Measurements from ENCODE around the gene AVEN.
A peak's percentile ranks its signal among the peaks of the same experiment; 100 is the strongest.
"Not testable (repeated sequence)": the region's sequence is repeated elsewhere in the genome, so short reads cannot be mapped to it uniquely, and the experiment has no call there.

Gene AVEN

GRCh38 chr15:34039790-34040113 is 748 bp upstream of the AVEN start:
- DNase-seq (ENCODE audit: low read depth): no peak

- DNase-seq (ENCODE audit: low read depth): peak; percentile 61
Observed at GRCh38 chr15:34038023-34038870, 757 bp downstream of the AVEN start.

- DNase-seq (ENCODE audit: low read depth): no peak
Observed at GRCh38 chr15:34031987-34032760, 6.8 kb downstream of the AVEN start.

GRCh38 chr15:34027606-34028005 is 11.4 kb downstream of the AVEN start:
- no peak for DNase-seq (ENCODE audit: low read depth)

DNA sequence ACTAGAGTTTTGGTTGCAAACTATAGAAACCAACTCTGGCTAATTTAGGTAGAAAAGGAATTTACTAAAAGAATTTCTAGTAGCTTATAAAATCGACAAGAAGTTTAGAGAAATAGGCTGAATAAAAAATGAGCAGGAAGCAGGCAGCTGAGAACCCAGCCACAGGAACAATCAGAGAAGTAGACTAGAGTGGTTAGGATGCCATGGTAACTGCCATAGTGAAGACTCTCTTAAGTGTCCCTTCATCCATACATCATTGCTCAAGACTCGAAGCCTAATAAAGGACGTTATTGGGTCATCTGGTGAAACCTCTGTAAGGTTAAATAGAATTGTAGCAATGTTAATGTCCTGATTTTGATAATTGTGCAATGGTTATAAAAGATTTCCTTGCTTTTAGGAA is 13.8 kb downstream of the AVEN start:
- no peak for DNase-seq (ENCODE audit: low read depth)

DNA sequence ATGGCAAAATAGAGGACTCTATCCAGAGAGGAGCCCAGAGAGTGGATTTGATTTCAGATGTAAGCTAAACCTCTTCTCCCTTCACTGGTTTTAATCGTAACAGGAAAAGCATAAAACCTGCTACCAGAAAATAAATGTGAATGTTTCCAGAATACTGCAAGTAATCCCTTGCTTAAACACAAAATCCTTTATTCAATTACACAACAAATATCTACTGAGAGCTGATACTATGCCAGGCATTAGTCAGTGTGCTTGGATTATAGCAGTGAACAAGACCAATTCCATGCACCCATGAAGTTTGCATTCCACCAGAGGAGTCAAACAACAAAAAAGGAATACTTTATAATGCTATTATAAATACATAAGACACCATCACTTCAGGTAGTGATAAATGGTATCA is 15.1 kb downstream of the AVEN start:
- DNase-seq (ENCODE audit: low read depth): no peak

- DNase-seq (ENCODE audit: low read depth): no peak
Observed at GRCh38 chr15:34019369-34019990, 19.5 kb downstream of the AVEN start.

DNA sequence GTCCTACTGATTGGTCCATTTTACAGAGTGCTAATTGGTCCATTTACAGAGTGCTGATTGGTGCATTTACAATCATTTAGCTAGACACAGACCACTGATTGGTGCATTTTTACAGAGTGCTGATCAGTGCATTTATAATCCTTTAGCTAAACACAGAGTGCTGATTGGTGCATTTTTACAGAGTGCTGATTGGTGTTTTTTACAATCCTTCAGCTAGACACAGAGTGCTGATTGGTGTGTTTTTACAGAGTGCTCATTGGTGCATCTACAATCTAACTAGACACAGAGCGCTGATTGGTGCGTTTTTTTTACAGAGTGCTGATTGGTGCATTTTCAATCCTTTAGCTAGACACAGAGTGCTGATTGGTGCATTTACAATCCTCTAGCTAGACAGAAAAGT is 20.3 kb downstream of the AVEN start:
- DNase-seq (ENCODE audit: low read depth): not testable (repeated sequence)

DNA sequence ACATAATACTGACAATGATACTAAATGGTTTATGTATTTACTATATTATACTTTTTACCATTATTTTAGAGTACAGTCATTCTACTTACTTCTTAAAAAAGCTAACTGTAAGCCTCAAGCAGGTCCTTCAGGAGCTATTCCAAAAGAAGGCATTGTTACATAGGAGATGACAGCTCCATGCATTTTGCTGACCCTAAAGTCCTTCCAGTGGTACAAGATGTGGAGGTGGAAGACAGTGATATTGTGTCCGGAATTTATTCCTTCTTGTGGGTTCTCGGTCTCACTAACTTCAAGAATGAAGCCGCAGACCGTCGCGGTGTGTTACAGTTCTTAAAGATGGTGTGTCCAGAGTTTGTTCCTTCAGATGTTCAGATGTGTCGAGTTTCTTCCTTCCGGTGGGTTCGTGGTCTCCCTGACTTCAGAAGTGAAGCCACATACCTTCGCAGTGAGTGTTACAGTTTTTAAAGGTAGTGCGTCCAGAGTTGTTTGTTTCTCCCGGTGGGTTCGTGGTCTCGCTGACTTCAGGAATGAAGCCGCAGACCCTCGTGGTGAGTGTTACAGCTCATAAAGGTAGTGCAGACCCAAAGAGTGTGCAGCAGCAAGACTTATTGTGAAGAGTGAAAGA is 20.9 kb downstream of the AVEN start:
- DNase-seq (ENCODE audit: low read depth): peak; percentile 12

DNA sequence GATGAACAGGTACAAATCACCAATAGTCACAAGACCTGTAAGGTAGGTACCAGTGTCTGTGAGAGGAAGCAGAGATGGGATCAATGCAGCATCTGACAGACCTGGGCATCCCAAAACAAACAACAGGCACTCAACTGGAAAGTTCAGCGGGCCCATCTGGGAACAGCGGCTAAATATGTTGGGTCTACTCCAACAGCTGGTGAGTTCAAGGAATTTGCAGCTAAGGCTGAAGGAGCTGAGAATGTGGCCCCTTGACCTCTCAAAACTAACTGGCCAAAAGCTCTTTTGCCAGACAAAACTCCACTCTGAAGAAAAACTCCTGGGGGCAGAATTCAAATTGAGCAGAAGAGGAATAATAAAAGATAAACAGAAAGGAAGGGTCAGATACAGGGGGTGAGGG is 24.4 kb downstream of the AVEN start:
- no peak for DNase-seq (ENCODE audit: low read depth)

- no peak for DNase-seq (ENCODE audit: low read depth)
Observed at GRCh38 chr15:34013746-34014145, 25.3 kb downstream of the AVEN start.

GRCh38 chr15:34012461-34013028 is 26.5 kb downstream of the AVEN start:
- no peak for DNase-seq (ENCODE audit: low read depth)

DNA sequence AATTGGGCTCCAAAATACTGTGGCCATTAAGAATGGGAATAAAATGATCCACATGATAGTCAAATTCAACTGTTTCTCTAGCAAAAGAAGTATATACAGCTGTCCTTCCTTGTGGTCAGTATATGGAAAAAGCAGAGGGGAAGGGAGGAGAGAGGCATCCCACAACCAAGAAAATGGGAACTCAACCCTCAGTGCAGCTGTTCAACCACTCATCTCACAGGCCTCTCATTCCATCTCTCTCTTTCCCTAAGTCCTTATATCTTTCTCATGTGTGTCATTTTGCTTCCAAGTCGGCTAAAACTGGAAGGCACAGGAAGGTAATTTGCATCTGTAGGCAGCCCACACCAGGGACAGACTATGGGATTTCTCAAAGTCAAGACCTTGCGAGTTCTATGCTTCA is 27.5 kb downstream of the AVEN start:
- no peak for DNase-seq (ENCODE audit: low read depth)

DNA sequence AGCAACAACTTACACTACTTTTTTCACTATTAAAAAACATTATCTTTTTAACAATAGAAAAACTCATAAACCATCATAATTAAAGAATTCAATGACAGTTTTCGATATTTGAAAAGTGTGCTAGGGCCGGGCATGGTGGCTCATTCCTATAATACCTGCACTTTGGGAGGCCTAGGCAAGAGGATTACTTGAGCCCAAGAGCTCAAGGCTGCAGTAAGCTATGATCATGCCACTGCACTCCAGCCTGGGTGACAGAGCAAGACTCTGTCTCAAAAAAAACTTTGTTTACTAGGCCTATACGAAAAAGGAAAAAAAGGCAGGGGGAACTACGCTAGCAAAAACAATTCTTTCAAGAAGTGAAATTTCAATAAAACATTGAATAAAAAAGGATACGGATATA is 28.1 kb downstream of the AVEN start:
- no peak for DNase-seq (ENCODE audit: low read depth)

DNA sequence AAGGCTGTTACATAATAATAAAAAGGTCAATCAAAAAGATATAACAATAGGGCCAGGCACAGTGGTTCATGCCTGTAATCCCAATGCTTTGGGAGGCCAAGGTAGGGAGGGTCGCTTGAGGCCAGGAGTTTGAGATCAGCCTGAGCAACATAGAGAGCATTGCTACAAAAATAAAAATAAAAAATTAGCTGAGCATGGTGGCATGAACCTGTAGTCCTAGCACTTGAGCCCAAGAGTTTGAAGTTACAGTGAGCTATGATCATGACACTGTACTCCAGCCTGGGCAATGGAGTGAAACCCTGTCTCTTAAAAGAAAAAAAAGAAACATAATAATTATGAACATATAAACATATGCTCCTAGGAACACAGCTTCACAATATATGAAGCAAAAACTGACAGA is 29.3 kb downstream of the AVEN start:
- no peak for DNase-seq (ENCODE audit: low read depth)

DNA sequence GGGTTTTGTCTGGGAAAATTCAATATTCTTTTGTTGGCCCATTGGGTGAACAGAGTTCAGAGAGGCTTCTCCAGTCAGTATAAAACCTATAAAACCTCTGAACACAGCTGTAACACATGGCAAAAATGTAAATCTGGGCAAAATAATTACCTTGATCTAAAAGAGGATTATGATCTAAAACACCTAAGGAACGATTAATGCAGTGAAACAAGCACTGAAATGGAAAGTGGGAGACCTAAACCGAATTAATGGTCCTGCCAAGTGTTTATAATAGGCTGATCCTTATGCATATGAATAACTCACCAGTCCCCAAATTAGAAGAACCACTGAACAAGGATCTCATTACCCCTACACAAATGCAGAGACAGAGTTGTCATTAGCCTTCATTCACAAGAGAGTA is 32.6 kb downstream of the AVEN start:
- DNase-seq (ENCODE audit: low read depth): no peak

DNA sequence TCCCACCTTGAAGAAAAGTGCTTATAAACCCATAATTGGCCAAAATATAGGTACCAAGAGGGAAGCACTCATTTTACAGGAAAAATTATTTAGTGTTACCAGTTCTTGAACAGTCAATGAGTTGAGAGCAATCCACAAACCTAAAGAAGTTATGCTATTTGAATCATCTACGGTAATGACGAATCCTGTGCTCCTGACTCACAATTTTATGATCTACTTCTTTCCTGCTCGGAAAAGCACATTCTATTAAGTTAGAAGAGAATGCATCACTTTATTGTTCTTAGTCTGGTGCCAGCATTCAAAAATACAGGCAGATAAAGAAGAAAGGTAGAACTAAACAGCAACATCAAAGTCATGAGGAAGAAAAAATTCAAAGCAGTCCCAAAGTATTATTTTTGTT is 37.5 kb downstream of the AVEN start:
- no peak for DNase-seq (ENCODE audit: low read depth)

DNA sequence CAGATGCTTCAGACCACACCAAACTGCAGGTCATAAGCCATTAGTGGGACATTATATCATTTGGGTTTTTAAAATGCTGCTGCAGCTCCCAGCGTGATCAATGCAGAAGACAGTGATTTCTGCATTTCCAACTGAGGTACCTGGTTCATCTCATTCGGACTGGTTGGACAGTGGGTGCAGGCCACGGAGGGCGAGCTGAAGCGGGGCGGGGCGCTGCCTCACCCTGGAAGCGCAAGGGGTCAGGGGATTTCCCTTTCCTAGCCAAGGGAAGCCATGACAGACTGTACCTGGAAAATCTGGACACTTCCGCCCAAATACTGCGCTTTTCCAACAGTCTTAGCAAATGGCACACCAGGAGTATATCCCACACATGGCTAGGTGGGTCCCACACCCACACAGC is 43.3 kb downstream of the AVEN start:
- DNase-seq (ENCODE audit: low read depth): not testable (repeated sequence)

DNA sequence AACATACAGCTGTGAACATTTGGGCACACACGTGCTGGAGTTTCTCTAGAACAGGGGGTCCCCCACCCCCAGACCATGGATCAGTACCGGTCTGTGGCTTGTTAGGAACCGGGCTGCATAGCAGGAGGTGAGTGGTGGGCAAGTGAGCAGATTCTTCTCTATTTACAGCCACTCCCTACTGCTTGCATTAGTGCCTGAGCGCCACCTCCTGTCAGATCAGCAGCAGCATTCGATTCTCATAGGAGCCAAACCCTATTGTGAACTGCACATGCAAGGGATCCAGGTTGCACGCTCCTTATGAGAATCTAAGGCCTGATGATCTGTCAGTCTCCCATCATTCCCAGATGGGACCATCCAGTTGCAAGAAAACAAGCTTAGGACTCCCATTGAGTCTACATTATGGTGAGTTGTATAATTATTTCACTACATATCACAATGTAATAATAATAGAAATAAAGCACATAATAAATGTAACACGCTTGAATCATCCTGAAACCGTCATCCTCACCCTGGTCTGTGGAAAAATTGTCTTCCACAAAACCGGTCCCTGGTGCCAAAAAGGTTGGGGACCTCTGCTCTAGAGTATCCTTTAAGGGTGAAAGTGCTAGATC is 44.9 kb downstream of the AVEN start:
- no peak for DNase-seq (ENCODE audit: low read depth)

- no peak for DNase-seq (ENCODE audit: low read depth)
Observed at GRCh38 chr15:33988384-33988783, 50.6 kb downstream of the AVEN start.

DNA sequence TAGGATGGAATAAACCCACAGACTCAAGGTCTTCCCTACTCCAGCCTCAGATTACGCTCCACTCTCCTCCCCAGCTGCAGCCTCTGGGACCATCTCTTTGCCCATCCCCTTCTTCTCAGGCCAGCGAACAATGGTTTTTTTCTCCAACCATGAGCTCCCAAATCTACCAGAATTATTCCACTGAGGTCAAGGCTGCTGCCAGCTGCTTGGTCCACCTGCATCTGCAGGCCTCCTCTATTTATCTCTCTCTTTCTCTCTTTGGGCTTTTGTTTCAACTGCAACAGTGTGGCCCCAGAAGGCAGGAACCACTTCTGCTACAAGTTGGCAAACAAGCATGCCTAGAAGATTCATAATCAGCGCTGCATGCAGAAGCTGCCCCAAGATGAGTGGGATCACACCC is 51.6 kb downstream of the AVEN start:
- no peak for DNase-seq (ENCODE audit: low read depth)

DNA sequence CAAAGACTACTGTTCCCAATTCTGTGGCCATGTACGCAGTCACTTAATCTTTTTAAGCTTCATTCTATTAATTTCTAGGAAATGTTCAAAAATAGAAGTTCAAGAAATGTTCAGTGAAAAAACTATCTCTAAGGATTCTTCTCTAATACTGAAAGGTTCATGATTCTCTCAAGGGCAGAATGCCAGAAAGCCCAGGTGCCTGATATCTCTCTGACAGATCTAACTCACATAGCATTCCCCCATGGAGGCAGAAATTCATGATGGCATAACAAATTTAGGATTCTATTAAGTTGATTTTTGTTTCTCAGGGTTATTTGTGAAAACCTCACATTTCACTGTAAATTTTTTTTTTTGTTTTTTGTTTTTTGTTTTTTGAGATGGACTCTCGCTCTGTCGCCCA is 53.3 kb downstream of the AVEN start:
- DNase-seq (ENCODE audit: low read depth): no peak

Measured in activated gamma-delta T cell treated with anti-CD3 and anti-CD28 coated beads, Interleukin-2, amount 50 U/mL, for 16 hours (primary cell).